ENCODE measurements around the gene ANKMY2. TPM values are rescaled to one million over a fixed set of nuclear protein-coding genes. Genes with fewer than 3 reads are reported as not detected.
A peak's percentile ranks its signal among the peaks of the same experiment; 100 is the strongest.

ANKMY2 gene
- total RNA-seq, 1 experiment from 2014 or later = 34.5 TPM

DNA sequence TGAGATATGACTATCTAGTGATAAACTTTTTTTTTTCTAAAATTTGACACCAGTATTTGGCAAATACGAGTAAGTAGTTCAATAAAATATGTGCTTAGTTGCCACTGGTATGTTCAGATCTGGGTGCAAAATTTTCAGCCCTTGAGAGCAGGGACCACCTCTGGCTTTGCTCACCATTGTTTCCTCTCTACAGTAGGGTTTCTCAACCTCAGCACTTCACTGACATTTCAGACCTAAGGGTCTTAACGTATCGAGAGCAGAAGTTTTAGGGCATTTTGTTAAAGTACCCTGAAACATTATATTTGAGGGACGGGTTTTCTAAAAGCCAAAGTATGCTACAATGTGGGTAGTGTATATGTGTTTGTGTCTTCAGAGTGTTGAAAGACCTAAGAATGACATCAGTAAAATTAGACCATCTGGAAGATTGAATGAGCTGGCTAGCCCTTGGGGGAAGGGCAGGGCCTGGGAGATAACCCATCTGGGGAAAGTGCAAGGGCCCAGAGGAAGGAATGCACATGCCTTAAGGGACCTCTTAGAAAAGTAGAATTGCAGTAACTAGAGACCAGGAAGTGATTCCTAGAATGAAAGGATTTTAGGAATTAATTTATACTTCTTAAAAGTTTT lies 12.2 kb upstream of the ANKMY2 start:
- H3K9me3 ChIP-seq = no peaks in the 10 kb centered on the region

DNA sequence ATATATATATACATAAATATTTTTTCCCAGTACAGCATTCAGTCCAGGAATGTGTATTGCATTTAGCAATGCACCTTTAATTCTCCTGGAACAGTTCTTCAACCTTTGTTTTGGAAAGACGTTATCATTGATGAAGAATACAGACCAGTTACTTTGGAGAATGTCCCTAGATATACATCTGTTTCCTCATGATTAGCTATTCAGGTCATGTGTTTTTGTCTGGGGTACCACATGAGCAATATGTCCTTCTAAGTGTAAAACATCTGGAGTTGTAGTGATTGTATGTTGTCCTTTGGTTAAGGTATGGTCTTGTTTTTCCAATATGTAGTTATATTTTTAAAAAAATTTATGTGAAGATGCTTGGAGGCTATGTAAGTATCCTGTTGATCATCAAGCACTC lies 10.6 kb upstream of the ANKMY2 start:
- H3K27ac Mint-ChIP-seq (ENCODE audit: unreplicated experiment) = no peak overlapping the region
- Histone ChIP-seq H3K4me1 (peaks cover 69% of the 10 kb centered on the region), H3K27me3 (replicated peaks; ENCODE audit: control insufficient read depth, insufficient read depth, low read length) (no peaks in the 10 kb centered on the region), H3K36me3 (ENCODE audit: control insufficient read depth, insufficient read depth, low read length) (no peaks in the 10 kb centered on the region), H3K9me3 (no peaks in the 10 kb centered on the region), H3K4me3 (ENCODE audit: low read depth, low read length) (no peak overlapping the region)
- peaks cover 22% of the 10 kb centered on the region for H3K36me3 Mint-ChIP-seq (ENCODE audit: insufficient read depth, unreplicated experiment)
- intact Hi-C loops (cut with micrococcal nuclease; ENCODE audit: unreplicated experiment) = no loop called here
- H3K27me3 Mint-ChIP-seq (ENCODE audit: insufficient read depth, unreplicated experiment) = no peaks in the 10 kb centered on the region
- DNase-seq = no peak
- no peak overlapping the region for H3K4me3 Mint-ChIP-seq (ENCODE audit: unreplicated experiment)
- TF ChIP-seq, protein P1, sequence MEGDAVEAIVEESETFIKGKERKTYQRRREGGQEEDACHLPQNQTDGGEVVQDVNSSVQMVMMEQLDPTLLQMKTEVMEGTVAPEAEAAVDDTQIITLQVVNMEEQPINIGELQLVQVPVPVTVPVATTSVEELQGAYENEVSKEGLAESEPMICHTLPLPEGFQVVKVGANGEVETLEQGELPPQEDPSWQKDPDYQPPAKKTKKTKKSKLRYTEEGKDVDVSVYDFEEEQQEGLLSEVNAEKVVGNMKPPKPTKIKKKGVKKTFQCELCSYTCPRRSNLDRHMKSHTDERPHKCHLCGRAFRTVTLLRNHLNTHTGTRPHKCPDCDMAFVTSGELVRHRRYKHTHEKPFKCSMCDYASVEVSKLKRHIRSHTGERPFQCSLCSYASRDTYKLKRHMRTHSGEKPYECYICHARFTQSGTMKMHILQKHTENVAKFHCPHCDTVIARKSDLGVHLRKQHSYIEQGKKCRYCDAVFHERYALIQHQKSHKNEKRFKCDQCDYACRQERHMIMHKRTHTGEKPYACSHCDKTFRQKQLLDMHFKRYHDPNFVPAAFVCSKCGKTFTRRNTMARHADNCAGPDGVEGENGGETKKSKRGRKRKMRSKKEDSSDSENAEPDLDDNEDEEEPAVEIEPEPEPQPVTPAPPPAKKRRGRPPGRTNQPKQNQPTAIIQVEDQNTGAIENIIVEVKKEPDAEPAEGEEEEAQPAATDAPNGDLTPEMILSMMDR (IDR thresholded peaks at IDR 0.05; ENCODE audit: insufficient read depth in 1 of 2, low read depth in 1 of 2, low read length in 1 of 2, severe bottlenecking in 1 of 2, unreplicated experiment in 1 of 2) = no peak
- no TSS peak for BruUV-seq (replicated peaks)
- peaks cover 42% of the 10 kb centered on the region for H3K4me1 Mint-ChIP-seq (ENCODE audit: low read depth, unreplicated experiment)
- ChIA-PET POLR2A (no interaction called here), CTCF (no interaction called here)
- H3K9me3 Mint-ChIP-seq (ENCODE audit: unreplicated experiment) = no peaks in the 10 kb centered on the region

More for the DNA sequence above, 12.2 kb upstream of the ANKMY2 start:
- POLR2A ChIA-PET = interaction anchor here (1.0 kb wide), 1 partner anchor 10 kb away, joined by 5 read pairs; no protein-coding TSS in a partner anchor
- BruUV-seq (replicated peaks) = no TSS peak
- Histone ChIP-seq H3K4me1 (peaks cover 69% of the 10 kb centered on the region), H3K27me3 (replicated peaks; ENCODE audit: control insufficient read depth, insufficient read depth, low read length) (no peaks in the 10 kb centered on the region), H3K4me3 (ENCODE audit: low read depth, low read length) (no peak overlapping the region), H3K36me3 (ENCODE audit: control insufficient read depth, insufficient read depth, low read length) (no peaks in the 10 kb centered on the region)
- TF ChIP-seq, protein P1 (IDR thresholded peaks at IDR 0.05; ENCODE audit: insufficient read depth in 1 of 2, low read depth in 1 of 2, low read length in 1 of 2, severe bottlenecking in 1 of 2, unreplicated experiment in 1 of 2) = peak in 1 of 2 experiments; percentile 9
- Mint-ChIP-seq H3K27me3 (ENCODE audit: insufficient read depth, unreplicated experiment) (no peaks in the 10 kb centered on the region), H3K27ac (ENCODE audit: unreplicated experiment) (peak overlapping the region; percentile 58), H3K4me1 (ENCODE audit: low read depth, unreplicated experiment) (peaks cover 36% of the 10 kb centered on the region), H3K9me3 (ENCODE audit: unreplicated experiment) (no peaks in the 10 kb centered on the region), H3K4me3 (ENCODE audit: unreplicated experiment) (peak overlapping the region; percentile 3), H3K36me3 (ENCODE audit: insufficient read depth, unreplicated experiment) (peaks cover 24% of the 10 kb centered on the region)
- intact Hi-C loops (cut with micrococcal nuclease; ENCODE audit: unreplicated experiment) = loop anchor here (1.0 kb wide), 2 partner anchors 7 to 11 kb away; no protein-coding TSS in a partner anchor
- CTCF ChIA-PET = no interaction called here
- DNase-seq = peak; percentile 79 to 89

DNA sequence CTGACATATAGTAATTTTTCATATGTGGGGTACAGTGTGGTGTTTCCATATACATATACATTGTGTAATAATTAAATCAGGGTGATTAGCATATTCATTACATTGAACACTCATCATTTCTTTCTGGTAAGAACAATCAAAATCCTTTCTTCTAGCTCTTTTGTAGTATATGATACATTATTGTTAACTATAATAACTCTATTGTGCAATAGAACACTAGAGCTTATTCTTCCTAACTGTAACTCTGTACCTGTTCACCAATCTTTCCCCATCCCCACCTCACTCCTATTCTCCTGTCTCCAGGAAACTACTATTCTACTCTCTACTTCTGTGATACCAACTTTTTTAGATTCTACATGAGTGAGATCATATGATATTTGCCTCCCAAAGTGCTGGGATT lies 9.8 kb upstream of the ANKMY2 start:
- no TSS peak for BruUV-seq (replicated peaks)
- no peak for DNase-seq
- no peak overlapping the region for H3K4me3 ChIP-seq (ENCODE audit: low read depth, low read length)
- intact Hi-C loops (cut with micrococcal nuclease; ENCODE audit: unreplicated experiment) = no loop called here
- Mint-ChIP-seq H3K9me3 (ENCODE audit: unreplicated experiment) (no peaks in the 10 kb centered on the region), H3K27me3 (ENCODE audit: insufficient read depth, unreplicated experiment) (no peaks in the 10 kb centered on the region), H3K36me3 (ENCODE audit: insufficient read depth, unreplicated experiment) (peaks cover 21% of the 10 kb centered on the region), H3K4me1 (ENCODE audit: low read depth, unreplicated experiment) (peaks cover 38% of the 10 kb centered on the region), H3K27ac (ENCODE audit: unreplicated experiment) (no peak overlapping the region), H3K4me3 (ENCODE audit: unreplicated experiment) (no peak overlapping the region)
- no peaks in the 10 kb centered on the region for H3K36me3 ChIP-seq (ENCODE audit: control insufficient read depth, insufficient read depth, low read length)
- peaks cover 69% of the 10 kb centered on the region for H3K4me1 ChIP-seq
- TF ChIP-seq, protein P1 (IDR thresholded peaks at IDR 0.05; ENCODE audit: insufficient read depth in 1 of 2, low read depth in 1 of 2, low read length in 1 of 2, severe bottlenecking in 1 of 2, unreplicated experiment in 1 of 2) = no peak
- no peaks in the 10 kb centered on the region for H3K27me3 ChIP-seq (replicated peaks; ENCODE audit: control insufficient read depth, insufficient read depth, low read length)
- ChIA-PET CTCF (no interaction called here), POLR2A (no interaction called here)
- H3K9me3 ChIP-seq = no peaks in the 10 kb centered on the region
